SK-N-SH (cell line): ENCODE data around the gene CA9. TPM values are rescaled to one million over a fixed set of nuclear protein-coding genes. Genes with fewer than 3 reads are reported as not detected.

Experiments
- CTCF ChIA-PET: fragments of 300-600, 350-600 bp; formaldehyde crosslinking; extraction: SDS; loops from one replicate; lab custom pipeline; 2021; lab: Yijun Ruan, JAX
- POLR2A ChIA-PET: fragments of 350-600 bp; sonication (Branson Sonifier 250); formaldehyde crosslinking; extraction: SDS; loops from one replicate; lab custom pipeline; 2020; ENCODE audit warnings: antibody characterized with exemption, inconsistent platforms; lab: Yijun Ruan, JAX
- DNase-seq: peaks from one replicate; pipeline ENCODE4 v3.0.0; 2012
- H2AFZ ChIP-seq: fragments of 200-600 bp; sonication (generic); 2 replicates; pipeline ENCODE4 v1.8.1; 2016; ENCODE audit warnings: antibody characterized with exemption, mild to moderate bottlenecking, low read depth
- H3F3A ChIP-seq: fragments of 200-600 bp; sonication (generic); replicated peaks from 2 replicates; pipeline ENCODE3; 2016; ENCODE audit warnings: antibody characterized with exemption, mild to moderate bottlenecking; ENCODE audit not compliant: insufficient read depth
- H3K27ac ChIP-seq, 2 experiments: fragments of 200-500 bp in 1 of 2; fragments of 200-600 bp in 1 of 2; sonication (Bioruptor generic) in 1 of 2; sonication (generic), shearing (Covaris generic) in 1 of 2; 2 replicates each; pipeline versions ENCODE4 v1.5.1 to v1.6.1; 2014 to 2016; ENCODE audit warnings: low read depth in 2 of 2, inconsistent platforms in 1 of 2, low read length in 1 of 2, mild to moderate bottlenecking in 1 of 2, mixed read lengths in 1 of 2
- H3K27me3 ChIP-seq: fragments of 200-600 bp; sonication (generic), shearing (Covaris generic); 2 replicates; pipeline ENCODE4 v1.6.1; 2016; ENCODE audit warnings: mixed run types; ENCODE audit not compliant: insufficient read depth
- H3K36me3 ChIP-seq, 2 experiments: fragments of 200-500 bp in 1 of 2; fragments of 200-600 bp in 1 of 2; sonication (Bioruptor generic) in 1 of 2; sonication (generic) in 1 of 2; replicated peaks in 1 of 2; 2 replicates each; pipeline versions ENCODE3 to v1.5.1; 2014 to 2016; ENCODE audit warnings: low read length in 1 of 2, mild to moderate bottlenecking in 1 of 2; ENCODE audit not compliant: insufficient read depth in 2 of 2, control insufficient read depth in 1 of 2
- H3K4me1 ChIP-seq, 2 experiments: fragments of 200-500 bp in 1 of 2; fragments of 200-600 bp in 1 of 2; sonication (Bioruptor generic) in 1 of 2; sonication (generic), shearing (Covaris generic) in 1 of 2; 2 replicates each; pipeline versions ENCODE4 v1.5.1 to v1.6.1; 2014 to 2016; ENCODE audit warnings: low read depth in 1 of 2, low read length in 1 of 2, mixed run types in 1 of 2; ENCODE audit not compliant: insufficient read depth in 2 of 2, control insufficient read depth in 1 of 2
- H3K4me2 ChIP-seq: fragments of 200-600 bp; sonication (generic), shearing (Covaris generic); 2 replicates; pipeline ENCODE4 v1.6.1; 2017; ENCODE audit warnings: mixed run types
- H3K4me3 ChIP-seq, 2 experiments: fragments of 200-500 bp in 1 of 2; fragments of 200-600 bp in 1 of 2; sonication (Bioruptor generic) in 1 of 2; sonication (generic), shearing (Covaris generic) in 1 of 2; 2 replicates each; pipeline versions ENCODE4 v1.5.1 to v1.8.1; 2014 to 2016; ENCODE audit warnings: low read depth in 2 of 2, inconsistent platforms in 1 of 2, low read length in 1 of 2, mild to moderate bottlenecking in 1 of 2, mixed read lengths in 1 of 2, moderate library complexity in 1 of 2
- H3K79me2 ChIP-seq: fragments of 200-600 bp; sonication (generic); 2 replicates; pipeline ENCODE4 v1.8.1; 2017; ENCODE audit warnings: mild to moderate bottlenecking; ENCODE audit not compliant: insufficient read depth
- H3K9ac ChIP-seq: fragments of 200-600 bp; sonication (generic); 2 replicates; pipeline ENCODE4 v1.6.1; 2017; ENCODE audit warnings: mixed run types
- H3K9me2 ChIP-seq: fragments of 200-600 bp; sonication (generic); 2 replicates; pipeline ENCODE4 v1.6.1; 2017; ENCODE audit warnings: mixed run types
- H3K9me3 ChIP-seq: fragments of 200-600 bp; sonication (generic); 2 replicates; pipeline ENCODE4 v1.6.1; 2017; ENCODE audit warnings: mixed run types, mild to moderate bottlenecking, moderate library complexity
- H4K20me1 ChIP-seq: fragments of 200-600 bp; sonication (generic); 2 replicates; pipeline ENCODE4 v1.6.1; 2017; ENCODE audit warnings: mild to moderate bottlenecking, mixed run types; ENCODE audit not compliant: insufficient read depth
- CTCF ChIP-seq: fragments of 200-600 bp; sonication (generic); IDR thresholded peaks from 2 replicates; pipeline ENCODE4 v1.6.1; 2017; ENCODE audit warnings: antibody characterized with exemption, mild to moderate bottlenecking, moderate library complexity
- EP300 ChIP-seq, 2 experiments: IDR thresholded peaks; 2 replicates each; pipeline versions ENCODE4 v1.4.0 to v1.6.1; 2012; ENCODE audit warnings: borderline replicate concordance in 1 of 2, low read depth in 1 of 2, low read length in 1 of 2
- FOXJ3 ChIP-seq: sonication (generic); formaldehyde crosslinking; IDR thresholded peaks from 2 replicates; pipeline ENCODE4 v1.5.1; 2020; ENCODE audit warnings: mild to moderate bottlenecking, missing genetic modification reagents
- FOXM1 ChIP-seq: IDR thresholded peaks from 2 replicates; pipeline ENCODE4 v1.4.0; 2012; ENCODE audit warnings: low read depth, mild to moderate bottlenecking
- GATA2 ChIP-seq: sonication (generic); formaldehyde crosslinking; IDR thresholded peaks from 2 replicates; pipeline ENCODE4 v1.5.0; 2020; ENCODE audit warnings: mild to moderate bottlenecking, missing genetic modification reagents
- JUND ChIP-seq: IDR thresholded peaks from 2 replicates; pipeline ENCODE4 v1.4.0; 2012
- MAX ChIP-seq: IDR thresholded peaks from 2 replicates; pipeline ENCODE4 v1.4.0; 2012; ENCODE audit warnings: low read depth
- NFIC ChIP-seq: IDR thresholded peaks from 2 replicates; pipeline ENCODE4 v1.4.0; 2012; ENCODE audit warnings: borderline replicate concordance
- PBX3 ChIP-seq: IDR thresholded peaks from 2 replicates; pipeline ENCODE4; 2012
- RAD21 ChIP-seq: IDR thresholded peaks from 2 replicates; pipeline ENCODE4 v1.6.1; 2012; ENCODE audit warnings: mild to moderate bottlenecking, low read length
- RCOR1 ChIP-seq: fragments of 150-350 bp; IDR thresholded peaks from 2 replicates; pipeline ENCODE4 v1.6.1; 2017; ENCODE audit warnings: antibody characterized with exemption, low read length
- RXRA ChIP-seq: IDR thresholded peaks from 2 replicates; pipeline ENCODE4 v1.4.0; 2012; ENCODE audit warnings: low read depth, mild to moderate bottlenecking, borderline replicate concordance
- SMC3 ChIP-seq: IDR thresholded peaks from 2 replicates; pipeline ENCODE4 v1.6.1; 2012; ENCODE audit warnings: low read depth, low read length, improper control_type of control experiment
- TEAD4 ChIP-seq: IDR thresholded peaks from 2 replicates; pipeline ENCODE4 v1.4.0; 2012; ENCODE audit warnings: mild to moderate bottlenecking, borderline replicate concordance; ENCODE audit not compliant: insufficient read depth
- USF1 ChIP-seq: IDR thresholded peaks from 2 replicates; pipeline ENCODE4 v1.4.0; 2012; ENCODE audit warnings: low read depth, borderline replicate concordance
- USF2 ChIP-seq: fragments of 150-350 bp; IDR thresholded peaks from 2 replicates; pipeline ENCODE4 v1.6.1; 2017; ENCODE audit warnings: antibody characterized with exemption, low read length, low read depth, borderline replicate concordance
- YY1 ChIP-seq: IDR thresholded peaks from 2 replicates; pipeline ENCODE4 v1.4.0; 2012; ENCODE audit warnings: low read depth, mild to moderate bottlenecking
- WGBS: methylation state at CpG from one replicate; pipeline ENCODE4 v1.1.6; 2017; ENCODE audit warnings: low lambda C conversion rate; 5-methylcytosine and 5-hydroxymethylcytosine counted together
- polyA plus RNA-seq, 3 experiments: library from polyadenylated mRNA; depleted of rRNA; stranded (reverse); fragments of >200 nt; gene quantifications; 2 replicates each; pipeline ENCODE4 v1.2.3, GENCODE V29; 2012

The CA9 gene
- polyA plus RNA-seq, 1 of the 3 experiments (the other 2 are of a cell fraction): 1.4 TPM

- TF ChIP-seq USF1: no peak
- TF ChIP-seq JUND: no peak
- TF ChIP-seq SMC3: peak; percentile 50
- peak; percentile 76 for TF ChIP-seq RAD21
- TF ChIP-seq EP300 (IDR thresholded peaks at IDR 0.05; ENCODE audit: borderline replicate concordance in 1 of 2, low read depth in 1 of 2, low read length in 1 of 2): no peak
- TF ChIP-seq MAX: no peak
- peak; percentile 74 for TF ChIP-seq CTCF
- TF ChIP-seq PBX3: no peak
Measured at GRCh38 chr9:35646533-35647265, 27.0 kb upstream of the CA9 start (continued).

GRCh38 chr9:35649431-35650340 is 24.0 kb upstream of the CA9 start:
- H3K9me3 ChIP-seq: no peaks in the 10 kb centered on the region
- no peak for DNase-seq
- no peak overlapping the region for H3K27ac ChIP-seq
- no peaks in the 10 kb centered on the region for H3K36me3 ChIP-seq
- no peaks in the 10 kb centered on the region for H4K20me1 ChIP-seq
- H3K27me3 ChIP-seq: no peaks in the 10 kb centered on the region
- peak overlapping the region; percentile 37; the same call in 1 of the 2 replicates for H2AFZ ChIP-seq
- TF ChIP-seq TEAD4: no peak
- no peak for TF ChIP-seq YY1
- no peak for TF ChIP-seq FOXJ3 (CRISPR knock-in tag)
- no peak for TF ChIP-seq MAX
- no peak for TF ChIP-seq GATA2 (CRISPR knock-in tag)
- no peak for TF ChIP-seq USF2
- no peak for TF ChIP-seq CTCF
- TF ChIP-seq RXRA: no peak
- TF ChIP-seq FOXM1: no peak
- no peak for TF ChIP-seq NFIC
- no peak for TF ChIP-seq RCOR1
- H3K4me3 ChIP-seq: no peak overlapping the region
- WGBS: 87% methylated on average over 19 of the region's 26 CpGs
- no peak overlapping the region for H3K9ac ChIP-seq
- no peak overlapping the region for H3K4me2 ChIP-seq
- no peaks in the 10 kb centered on the region for H3K9me2 ChIP-seq
- POLR2A ChIA-PET: no interaction called here
- H3K4me1 ChIP-seq: peaks cover 6 to 7% of the 10 kb centered on the region in 2 experiments; a peak in 2 of 4 replicates
- CTCF ChIA-PET: interaction anchor here (3.8 to 5.7 kb wide), 3 partner anchors 8 to 46 kb away, joined by 25 to 86 read pairs (median 32); partner anchors contain the start of genes CCDC107 and RMRP
- peaks cover 6% of the 10 kb centered on the region for H3F3A ChIP-seq
- no peaks in the 10 kb centered on the region for H3K79me2 ChIP-seq
